HFFc6 (cell line): ENCODE results near the gene GULP1. TPM values are rescaled to one million over a fixed set of nuclear protein-coding genes. Genes with fewer than 3 reads are reported as not detected.

ENCODE experiments used
- DNase-seq: peaks from one replicate; pipeline ENCODE4 v3.0.0-alpha.2; 2018
- H3K27ac Mint-ChIP-seq: 2 replicates; pipeline ENCODE4 v1.8.0; 2020; ENCODE audit warnings: mild to moderate bottlenecking, mixed read lengths
- H3K27me3 Mint-ChIP-seq: 2 replicates; pipeline ENCODE4 v1.8.0; 2021; ENCODE audit warnings: mild to moderate bottlenecking, moderate library complexity, mixed read lengths; ENCODE audit not compliant: insufficient read depth
- H3K36me3 Mint-ChIP-seq: 2 replicates; pipeline ENCODE4 v1.8.0; 2021; ENCODE audit warnings: low read depth, mixed read lengths
- H3K4me1 Mint-ChIP-seq: 2 replicates; pipeline ENCODE4 v1.8.0; 2020; ENCODE audit warnings: low read depth, mixed read lengths
- H3K4me3 Mint-ChIP-seq: 2 replicates; pipeline ENCODE4 v1.8.0; 2020; ENCODE audit warnings: mild to moderate bottlenecking, moderate library complexity, mixed read lengths
- H3K9me3 Mint-ChIP-seq: 2 replicates; pipeline ENCODE4 v1.8.0; 2020; ENCODE audit warnings: mild to moderate bottlenecking, mixed read lengths
- total RNA-seq, 6 experiments: library from RNA; stranded (reverse); fragmentation: NEBNext Ultra II Directional; extraction: Animal tissue kit (Norgen Biotek cat#: 25700); gene quantifications; 2 replicates in 1 of 6; 3 replicates in 5 of 6; pipeline ENCODE4 v1.2.3, GENCODE V29; 2021
- TF ChIP-seq, protein P1 (sequence below): fragments of 200-600 bp; sonication (generic); IDR thresholded peaks from 2 replicates; pipeline ENCODE4 v1.5.0; 2021; ENCODE audit warnings: antibody characterized with exemption, mild to moderate bottlenecking

Gene GULP1
- total RNA-seq, 6 experiments from 2014 or later = 33.3 to 76.1 (median 63.9) TPM

GRCh38 chr2:188425266-188425665, 133.6 kb downstream of the GULP1 start:
- Mint-ChIP-seq H3K4me3 (no peak overlapping the region), H3K36me3 (peaks cover 7% of the 10 kb centered on the region; the same call in 1 of the 2 replicates), H3K27ac (no peak overlapping the region), H3K4me1 (peaks cover 42% of the 10 kb centered on the region), H3K9me3 (no peaks in the 10 kb centered on the region), H3K27me3 (no peaks in the 10 kb centered on the region)
- TF ChIP-seq, protein P1, sequence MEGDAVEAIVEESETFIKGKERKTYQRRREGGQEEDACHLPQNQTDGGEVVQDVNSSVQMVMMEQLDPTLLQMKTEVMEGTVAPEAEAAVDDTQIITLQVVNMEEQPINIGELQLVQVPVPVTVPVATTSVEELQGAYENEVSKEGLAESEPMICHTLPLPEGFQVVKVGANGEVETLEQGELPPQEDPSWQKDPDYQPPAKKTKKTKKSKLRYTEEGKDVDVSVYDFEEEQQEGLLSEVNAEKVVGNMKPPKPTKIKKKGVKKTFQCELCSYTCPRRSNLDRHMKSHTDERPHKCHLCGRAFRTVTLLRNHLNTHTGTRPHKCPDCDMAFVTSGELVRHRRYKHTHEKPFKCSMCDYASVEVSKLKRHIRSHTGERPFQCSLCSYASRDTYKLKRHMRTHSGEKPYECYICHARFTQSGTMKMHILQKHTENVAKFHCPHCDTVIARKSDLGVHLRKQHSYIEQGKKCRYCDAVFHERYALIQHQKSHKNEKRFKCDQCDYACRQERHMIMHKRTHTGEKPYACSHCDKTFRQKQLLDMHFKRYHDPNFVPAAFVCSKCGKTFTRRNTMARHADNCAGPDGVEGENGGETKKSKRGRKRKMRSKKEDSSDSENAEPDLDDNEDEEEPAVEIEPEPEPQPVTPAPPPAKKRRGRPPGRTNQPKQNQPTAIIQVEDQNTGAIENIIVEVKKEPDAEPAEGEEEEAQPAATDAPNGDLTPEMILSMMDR = no peak
- no peak for DNase-seq

DNA sequence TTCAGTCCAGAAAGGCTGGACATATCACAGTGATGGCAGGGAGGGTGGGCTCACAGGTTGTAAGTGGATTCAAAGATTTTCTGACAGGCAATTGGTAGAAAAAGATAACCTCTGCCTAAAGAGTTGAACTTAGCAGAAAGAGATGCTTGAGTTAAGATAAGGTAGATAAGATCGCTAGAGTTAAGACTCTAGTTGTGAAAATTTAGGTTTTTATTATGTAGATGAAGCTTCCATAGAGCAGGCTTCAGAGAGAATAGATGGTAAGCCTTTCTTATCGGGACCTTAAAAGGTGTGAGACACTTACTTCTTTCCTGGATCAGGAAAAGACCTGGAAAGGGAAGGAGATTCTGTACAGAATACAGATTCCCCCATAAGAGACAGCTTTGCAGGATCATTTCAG, 134.4 kb downstream of the GULP1 start:
- no peaks in the 10 kb centered on the region for H3K36me3 Mint-ChIP-seq
- no peaks in the 10 kb centered on the region for H3K27me3 Mint-ChIP-seq
- peaks cover 41% of the 10 kb centered on the region for H3K4me1 Mint-ChIP-seq
- DNase-seq = no peak
- no peak overlapping the region for H3K27ac Mint-ChIP-seq
- no peaks in the 10 kb centered on the region for H3K9me3 Mint-ChIP-seq
- H3K4me3 Mint-ChIP-seq = no peak overlapping the region
- TF ChIP-seq, protein P1 = no peak

GRCh38 chr2:188430705-188431104, 139.0 kb downstream of the GULP1 start:
- TF ChIP-seq, protein P1 = no peak
- Mint-ChIP-seq H3K27me3 (no peaks in the 10 kb centered on the region), H3K4me1 (peaks cover 29% of the 10 kb centered on the region), H3K9me3 (no peaks in the 10 kb centered on the region), H3K36me3 (no peaks in the 10 kb centered on the region), H3K27ac (no peak overlapping the region), H3K4me3 (no peak overlapping the region)
- no peak for DNase-seq

- TF ChIP-seq, protein P1 = no peak
- Mint-ChIP-seq H3K36me3 (peaks cover 4% of the 10 kb centered on the region; the same call in 1 of the 2 replicates), H3K27ac (no peak overlapping the region), H3K27me3 (no peaks in the 10 kb centered on the region), H3K9me3 (no peaks in the 10 kb centered on the region), H3K4me1 (peaks cover 4% of the 10 kb centered on the region), H3K4me3 (no peak overlapping the region)
- no peak for DNase-seq
Observed at GRCh38 chr2:188434018-188434417, 142.3 kb downstream of the GULP1 start.

DNA sequence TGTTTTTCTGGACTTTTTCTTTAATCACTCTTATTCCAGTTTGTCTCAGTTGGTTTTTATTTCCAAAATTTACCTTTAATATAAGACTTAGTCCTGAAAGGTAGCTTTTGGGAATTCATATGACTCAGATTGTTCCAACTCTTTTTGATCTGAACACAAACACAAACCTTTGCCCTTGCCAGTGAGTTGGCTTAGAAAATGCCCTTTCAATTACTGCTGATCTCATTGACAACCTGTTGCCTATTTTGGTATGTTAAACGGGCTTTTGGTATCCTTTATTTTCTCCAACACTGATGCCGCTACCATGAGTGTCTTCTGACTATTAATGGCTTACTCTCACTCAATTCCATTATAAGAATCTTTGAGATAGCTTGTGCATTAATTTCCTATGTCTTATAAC, 143.4 kb downstream of the GULP1 start:
- H3K36me3 Mint-ChIP-seq = peaks cover 4% of the 10 kb centered on the region; the same call in 1 of the 2 replicates
- no peaks in the 10 kb centered on the region for H3K9me3 Mint-ChIP-seq
- H3K27ac Mint-ChIP-seq = no peak overlapping the region
- no peak overlapping the region for H3K4me3 Mint-ChIP-seq
- TF ChIP-seq, protein P1 = no peak
- no peak for DNase-seq
- H3K27me3 Mint-ChIP-seq = no peaks in the 10 kb centered on the region
- H3K4me1 Mint-ChIP-seq = peaks cover 9% of the 10 kb centered on the region

DNA sequence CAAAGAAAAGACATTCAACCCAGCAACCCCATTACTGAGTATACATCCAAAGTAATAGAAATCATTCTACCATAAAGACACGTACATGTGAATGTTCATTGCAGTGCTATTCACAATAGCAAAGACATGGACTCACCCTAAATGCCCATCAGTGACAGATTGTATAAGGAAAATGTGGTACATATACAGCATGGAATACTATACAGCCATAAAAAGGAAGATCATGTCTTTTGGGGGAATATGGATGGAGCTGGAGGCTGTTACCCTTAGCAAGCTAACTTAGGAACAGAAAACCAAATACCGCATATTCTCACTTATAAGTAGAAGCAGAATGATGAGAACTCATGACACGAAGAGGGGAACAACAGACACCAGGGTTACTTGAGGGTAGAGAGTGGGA, 145.9 kb downstream of the GULP1 start:
- Mint-ChIP-seq H3K4me1 (peaks cover 12% of the 10 kb centered on the region), H3K27me3 (no peaks in the 10 kb centered on the region), H3K36me3 (peaks cover 4% of the 10 kb centered on the region; the same call in 1 of the 2 replicates), H3K9me3 (no peaks in the 10 kb centered on the region), H3K27ac (no peak overlapping the region), H3K4me3 (no peak overlapping the region)
- TF ChIP-seq, protein P1 = no peak
- no peak for DNase-seq
